ENCODE data around the gene TTC33.
"Not testable (repeated sequence)": the region's sequence is repeated elsewhere in the genome, so short reads cannot be mapped to it uniquely, and the experiment has no call there.

Gene TTC33

DNA sequence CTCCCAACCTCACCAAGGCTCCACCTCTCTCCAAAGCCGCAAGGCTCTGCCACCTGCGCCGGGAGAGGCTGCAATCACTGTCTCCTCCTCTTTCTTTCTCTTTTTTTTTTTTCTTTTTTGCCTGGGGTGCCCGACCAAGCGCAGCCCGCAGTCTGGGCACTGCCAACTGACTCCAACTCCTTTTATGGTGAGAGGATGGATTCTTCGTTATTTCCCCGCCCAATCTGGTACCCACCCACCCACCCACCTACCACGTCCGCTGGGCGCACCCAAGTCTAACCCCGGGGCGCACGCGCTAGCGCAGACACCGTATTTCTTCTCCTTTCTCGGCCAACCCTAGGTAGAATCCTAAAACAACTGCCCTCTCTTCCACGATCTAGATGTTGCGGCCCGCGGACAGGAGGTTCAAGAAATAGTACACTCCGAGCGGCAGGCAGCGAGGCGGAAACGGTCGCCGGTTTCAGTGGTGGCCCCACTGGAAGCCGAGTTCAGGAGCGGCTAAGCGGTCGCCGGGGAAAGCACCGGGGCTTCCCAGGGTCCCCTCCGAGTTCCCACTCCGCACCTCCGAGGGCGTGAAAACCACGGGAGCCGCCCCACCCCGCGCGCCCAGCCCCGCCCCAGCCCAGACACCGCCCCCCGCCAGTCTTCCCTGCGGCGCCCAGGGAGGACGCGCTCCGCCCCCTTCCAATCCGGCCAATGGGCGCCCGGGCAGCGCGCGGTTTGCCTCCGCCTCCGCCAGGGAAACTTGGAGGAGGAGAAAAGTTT is 76.4 kb downstream of the TTC33 start:
- peak; percentile 57 for DNase-seq (ENCODE audit: low spot score)

GRCh38 chr5:40678460-40679147 is 77.2 kb downstream of the TTC33 start:
- no peak for DNase-seq (ENCODE audit: low spot score)

- DNase-seq (ENCODE audit: low spot score), result no peak
These were observed 77.7 kb downstream of the TTC33 start for GRCh38 chr5:40678026-40678425.

DNA sequence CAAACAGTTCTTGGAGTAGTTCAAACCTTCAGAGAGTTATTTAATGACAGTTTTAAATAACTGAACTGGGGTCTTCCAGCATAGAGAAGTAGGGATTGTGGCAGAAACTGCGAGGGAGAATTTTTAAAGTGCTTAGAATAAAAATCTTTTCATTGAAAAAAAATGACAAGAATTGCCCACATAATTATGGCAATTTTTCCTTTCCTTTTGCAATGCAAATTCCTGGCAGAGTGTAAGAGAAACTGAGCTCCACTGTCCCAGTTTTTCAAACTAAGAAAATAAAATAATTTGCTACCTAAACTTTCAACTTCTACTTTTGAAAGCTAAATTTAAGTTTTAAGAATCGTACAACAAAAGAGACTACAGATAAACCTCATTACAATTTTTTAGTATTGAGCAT is 78.3 kb downstream of the TTC33 start:
- DNase-seq (ENCODE audit: low spot score), result no peak

GRCh38 chr5:40676613-40677343 is 79.0 kb downstream of the TTC33 start:
- no peak for DNase-seq (ENCODE audit: low spot score)

- DNase-seq (ENCODE audit: low spot score), result no peak
These were observed 80.2 kb downstream of the TTC33 start for GRCh38 chr5:40675396-40676133.

DNA sequence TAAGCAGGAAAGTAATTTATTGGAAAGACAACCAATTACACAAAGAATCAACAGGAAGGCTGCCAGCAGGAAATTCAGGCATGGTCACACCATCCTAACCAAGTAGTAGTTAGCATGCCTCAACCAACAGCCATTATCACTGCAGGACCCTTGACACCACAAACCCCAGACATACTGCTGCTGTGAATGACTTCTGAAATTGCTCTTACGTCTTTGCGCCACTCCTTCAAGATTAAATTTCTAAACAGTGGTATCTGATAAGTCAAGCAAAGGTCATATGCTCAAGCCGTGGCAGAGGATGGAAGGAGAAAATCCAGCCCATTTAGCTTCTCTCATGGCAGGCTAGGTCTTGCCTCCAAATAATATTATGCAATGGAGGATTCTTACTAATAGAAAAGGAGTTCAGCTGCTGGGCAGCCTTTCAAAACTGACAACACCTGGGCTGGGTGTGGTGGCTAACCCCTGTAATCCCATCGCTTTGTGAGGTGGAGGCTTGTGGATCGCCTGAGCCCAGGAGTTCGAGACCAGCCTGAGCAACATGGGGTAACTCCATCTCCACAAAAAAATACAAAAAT is 81.0 kb downstream of the TTC33 start:
- no peak for DNase-seq (ENCODE audit: low spot score)

- DNase-seq (ENCODE audit: low spot score), result no peak
These were observed 83.3 kb downstream of the TTC33 start for GRCh38 chr5:40672425-40672824.

GRCh38 chr5:40669606-40670390 is 86.0 kb downstream of the TTC33 start:
- DNase-seq (ENCODE audit: low spot score), result no peak

DNA sequence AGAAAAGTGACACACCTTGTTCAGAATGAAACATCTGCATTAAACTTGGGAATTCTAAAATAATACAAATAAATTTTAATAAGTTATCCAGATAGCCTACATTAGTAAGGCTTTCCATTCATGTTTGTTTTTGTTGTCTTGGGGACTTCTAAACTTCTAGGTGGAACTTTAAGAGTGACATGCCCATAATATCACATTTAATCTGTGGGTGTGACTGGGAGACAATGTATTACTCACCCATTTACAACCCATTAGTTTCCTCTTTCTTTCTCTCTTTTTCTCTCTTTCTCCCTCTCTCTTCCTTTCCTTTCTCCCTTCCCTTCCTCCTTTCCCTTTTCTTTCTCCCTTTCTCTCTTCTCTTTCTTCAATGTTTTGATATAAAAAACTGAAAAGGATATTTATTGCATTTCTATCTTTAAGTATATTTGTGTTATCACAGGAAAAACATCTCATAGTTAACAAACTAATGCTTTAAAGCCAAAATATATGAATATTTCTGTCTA is 88.5 kb downstream of the TTC33 start:
- DNase-seq (ENCODE audit: low spot score), result no peak

DNA sequence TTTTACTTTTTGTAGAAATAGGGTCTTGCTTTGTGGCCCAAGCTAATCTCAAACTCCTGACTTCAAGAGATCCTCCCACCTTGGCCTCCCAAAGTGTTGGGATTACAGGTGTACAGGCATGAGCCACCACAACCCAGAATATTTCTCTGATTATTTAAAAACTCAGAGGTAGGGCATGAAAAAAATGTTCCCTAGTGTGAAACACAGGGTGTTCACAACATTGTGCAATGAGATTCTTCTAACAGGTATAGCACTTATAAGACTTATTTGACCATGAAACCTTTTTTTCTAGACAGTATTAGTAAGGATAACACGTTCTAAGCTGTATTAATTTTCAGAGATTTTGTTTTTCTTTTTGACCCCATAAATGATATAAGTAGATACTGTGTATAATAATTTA is 89.1 kb downstream of the TTC33 start:
- DNase-seq (ENCODE audit: low spot score), result no peak

- DNase-seq (ENCODE audit: low spot score), result no peak
These were observed 90.0 kb downstream of the TTC33 start for GRCh38 chr5:40665635-40666298.

DNA sequence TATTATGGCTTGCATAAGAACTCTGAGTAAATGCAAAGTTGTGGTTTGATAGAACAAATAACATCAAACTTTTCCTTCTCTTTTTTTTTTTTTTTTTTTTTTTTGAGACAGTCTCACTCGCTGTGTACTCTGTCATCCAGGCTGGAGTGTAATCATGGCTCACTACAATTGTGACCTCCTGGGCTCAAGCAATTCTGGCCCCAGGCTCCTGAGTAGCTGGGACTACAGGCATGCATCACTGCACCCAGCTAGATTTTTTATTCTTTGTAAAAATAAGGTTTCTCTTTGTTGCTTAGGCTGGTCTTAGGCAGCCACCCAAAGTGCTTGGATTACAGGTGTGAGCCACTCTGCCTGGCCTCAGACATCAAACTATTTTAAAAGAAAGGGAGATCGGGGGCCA is 95.0 kb downstream of the TTC33 start:
- DNase-seq (ENCODE audit: low spot score), result no peak

GRCh38 chr5:40656766-40657165 is 99.0 kb downstream of the TTC33 start:
- no peak for DNase-seq (ENCODE audit: low spot score)

DNA sequence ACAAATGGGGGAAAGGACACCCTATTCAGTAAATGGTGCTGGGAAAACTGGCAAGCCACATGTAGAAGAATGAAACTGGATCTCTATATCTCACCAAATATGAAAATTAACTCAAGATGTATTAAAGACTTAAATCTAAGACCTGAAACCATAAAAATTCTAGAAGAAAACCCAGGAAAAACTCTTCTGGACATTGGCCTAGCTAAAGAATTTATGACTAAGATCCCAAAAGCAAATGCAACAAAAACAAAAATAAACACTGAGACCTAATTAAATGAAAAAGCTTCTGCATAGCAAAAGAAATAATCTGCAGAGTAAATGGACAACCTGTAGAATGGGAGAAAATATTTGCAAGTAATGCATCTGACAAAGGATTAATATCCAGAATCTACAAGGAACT is 99.7 kb downstream of the TTC33 start:
- not testable (repeated sequence) for DNase-seq (ENCODE audit: low spot score)

DNA sequence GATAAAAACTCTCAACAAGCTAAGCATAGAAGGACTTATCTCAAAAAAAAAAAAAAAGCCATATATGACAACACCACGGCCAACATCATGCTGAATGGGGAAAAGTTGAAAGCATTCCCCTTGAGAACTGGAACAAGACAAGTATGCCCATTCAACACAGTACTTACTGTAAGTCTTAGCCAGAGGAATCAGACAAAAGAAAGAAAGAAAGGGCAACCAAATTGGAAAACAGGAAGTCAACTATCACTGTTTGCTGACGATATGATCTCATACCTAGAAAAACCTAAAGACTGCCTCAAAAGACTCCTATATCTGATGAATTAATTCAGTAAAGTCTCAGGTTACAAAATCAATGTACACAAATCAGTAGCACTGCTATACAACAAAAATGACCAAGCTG is 100.6 kb downstream of the TTC33 start:
- no peak for DNase-seq (ENCODE audit: low spot score)

DNA sequence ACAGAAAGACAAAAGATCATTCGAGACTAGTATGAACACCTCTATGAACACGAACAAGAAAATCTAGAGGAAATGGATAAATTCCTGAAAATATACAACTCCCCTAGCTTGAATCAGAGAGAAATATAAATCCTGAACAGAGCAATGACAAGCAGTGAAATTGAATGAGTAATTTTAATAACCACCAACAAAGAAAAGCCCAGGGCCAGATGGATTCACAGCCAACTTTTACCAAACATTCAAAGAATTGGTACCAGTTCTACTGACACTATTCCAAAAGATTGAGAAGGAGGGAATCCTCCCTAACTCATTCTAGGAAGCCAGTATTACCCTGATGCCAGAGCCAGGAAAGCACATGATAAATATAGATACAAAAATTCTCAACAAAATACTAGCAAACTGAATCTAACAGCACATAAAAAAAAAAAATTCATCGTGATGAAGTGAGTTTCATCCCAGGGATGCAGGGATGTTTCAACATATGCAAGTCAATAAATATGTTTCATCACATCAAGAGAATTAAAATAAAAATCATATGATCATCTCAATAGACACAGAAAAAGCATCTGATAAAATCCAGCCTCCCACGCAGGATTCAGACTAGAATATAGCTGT is 101.3 kb downstream of the TTC33 start:
- no peak for DNase-seq (ENCODE audit: low spot score)

DNA sequence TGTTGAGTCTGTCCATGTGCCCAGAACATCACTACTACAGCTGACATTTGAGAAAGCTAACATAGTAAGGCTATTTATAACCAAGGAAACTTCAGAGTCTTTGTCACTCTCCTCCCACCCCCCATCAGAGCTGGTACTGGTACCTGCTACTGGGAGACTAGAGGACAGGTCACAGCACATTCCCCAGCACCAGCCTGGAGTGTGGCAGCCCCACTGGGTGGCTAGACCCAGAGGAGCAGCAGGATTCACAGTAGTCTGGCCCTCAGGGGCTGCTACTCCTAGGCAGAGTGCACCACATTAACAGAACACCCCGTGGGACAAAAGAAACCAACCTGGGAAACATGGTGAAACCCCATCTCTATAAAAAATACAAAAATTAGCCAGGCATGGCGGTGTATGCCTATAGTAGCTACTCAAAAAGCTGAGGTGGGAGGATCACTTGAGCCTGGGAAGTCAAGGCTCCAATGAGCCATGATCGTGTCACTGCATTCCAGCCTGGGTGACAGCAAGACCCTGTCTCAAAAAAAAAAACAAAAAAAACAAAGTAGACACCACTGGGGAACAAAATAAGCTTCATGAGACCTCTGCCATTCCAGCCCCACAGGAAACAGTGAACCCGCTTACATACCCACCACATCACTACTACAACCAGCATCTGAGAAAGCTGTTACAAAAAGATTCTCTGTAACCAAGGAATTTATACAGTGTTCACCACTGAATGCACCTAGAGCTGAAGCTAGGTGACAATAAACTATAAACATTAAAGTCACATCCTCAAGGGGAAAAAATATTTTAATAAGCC is 102.3 kb downstream of the TTC33 start:
- no peak for DNase-seq (ENCODE audit: low spot score)
